SK-N-SH (cell line): ENCODE results near the gene LENG8. TPM values are rescaled to one million over a fixed set of nuclear protein-coding genes. Genes with fewer than 3 reads are reported as not detected.
"Not testable (repeated sequence)": the region's sequence is repeated elsewhere in the genome, so short reads cannot be mapped to it uniquely, and the experiment has no call there.

ENCODE experiments used
- CTCF ChIA-PET: fragments of 300-600, 350-600 bp; formaldehyde crosslinking; extraction: SDS; loops from one replicate; lab custom pipeline; 2021; lab: Yijun Ruan, JAX
- POLR2A ChIA-PET: fragments of 350-600 bp; sonication (Branson Sonifier 250); formaldehyde crosslinking; extraction: SDS; loops from one replicate; lab custom pipeline; 2020; ENCODE audit warnings: antibody characterized with exemption, inconsistent platforms; lab: Yijun Ruan, JAX
- DNase-seq: peaks from one replicate; pipeline ENCODE4 v3.0.0; 2012
- H2AFZ ChIP-seq: fragments of 200-600 bp; sonication (generic); 2 replicates; pipeline ENCODE4 v1.8.1; 2016; ENCODE audit warnings: antibody characterized with exemption, mild to moderate bottlenecking, low read depth
- H3F3A ChIP-seq: fragments of 200-600 bp; sonication (generic); replicated peaks from 2 replicates; pipeline ENCODE3; 2016; ENCODE audit warnings: antibody characterized with exemption, mild to moderate bottlenecking; ENCODE audit not compliant: insufficient read depth
- H3K27ac ChIP-seq, 2 experiments: fragments of 200-500 bp in 1 of 2; fragments of 200-600 bp in 1 of 2; sonication (Bioruptor generic) in 1 of 2; sonication (generic), shearing (Covaris generic) in 1 of 2; 2 replicates each; pipeline versions ENCODE4 v1.5.1 to v1.6.1; 2014 to 2016; ENCODE audit warnings: low read depth in 2 of 2, inconsistent platforms in 1 of 2, low read length in 1 of 2, mild to moderate bottlenecking in 1 of 2, mixed read lengths in 1 of 2
- H3K27me3 ChIP-seq: fragments of 200-600 bp; sonication (generic), shearing (Covaris generic); 2 replicates; pipeline ENCODE4 v1.6.1; 2016; ENCODE audit warnings: mixed run types; ENCODE audit not compliant: insufficient read depth
- H3K36me3 ChIP-seq, 2 experiments: fragments of 200-500 bp in 1 of 2; fragments of 200-600 bp in 1 of 2; sonication (Bioruptor generic) in 1 of 2; sonication (generic) in 1 of 2; replicated peaks in 1 of 2; 2 replicates each; pipeline versions ENCODE3 to v1.5.1; 2014 to 2016; ENCODE audit warnings: low read length in 1 of 2, mild to moderate bottlenecking in 1 of 2; ENCODE audit not compliant: insufficient read depth in 2 of 2, control insufficient read depth in 1 of 2
- H3K4me1 ChIP-seq, 2 experiments: fragments of 200-500 bp in 1 of 2; fragments of 200-600 bp in 1 of 2; sonication (Bioruptor generic) in 1 of 2; sonication (generic), shearing (Covaris generic) in 1 of 2; 2 replicates each; pipeline versions ENCODE4 v1.5.1 to v1.6.1; 2014 to 2016; ENCODE audit warnings: low read depth in 1 of 2, low read length in 1 of 2, mixed run types in 1 of 2; ENCODE audit not compliant: insufficient read depth in 2 of 2, control insufficient read depth in 1 of 2
- H3K4me2 ChIP-seq: fragments of 200-600 bp; sonication (generic), shearing (Covaris generic); 2 replicates; pipeline ENCODE4 v1.6.1; 2017; ENCODE audit warnings: mixed run types
- H3K4me3 ChIP-seq, 2 experiments: fragments of 200-500 bp in 1 of 2; fragments of 200-600 bp in 1 of 2; sonication (Bioruptor generic) in 1 of 2; sonication (generic), shearing (Covaris generic) in 1 of 2; 2 replicates each; pipeline versions ENCODE4 v1.5.1 to v1.8.1; 2014 to 2016; ENCODE audit warnings: low read depth in 2 of 2, inconsistent platforms in 1 of 2, low read length in 1 of 2, mild to moderate bottlenecking in 1 of 2, mixed read lengths in 1 of 2, moderate library complexity in 1 of 2
- H3K79me2 ChIP-seq: fragments of 200-600 bp; sonication (generic); 2 replicates; pipeline ENCODE4 v1.8.1; 2017; ENCODE audit warnings: mild to moderate bottlenecking; ENCODE audit not compliant: insufficient read depth
- H3K9ac ChIP-seq: fragments of 200-600 bp; sonication (generic); 2 replicates; pipeline ENCODE4 v1.6.1; 2017; ENCODE audit warnings: mixed run types
- H3K9me2 ChIP-seq: fragments of 200-600 bp; sonication (generic); 2 replicates; pipeline ENCODE4 v1.6.1; 2017; ENCODE audit warnings: mixed run types
- H3K9me3 ChIP-seq: fragments of 200-600 bp; sonication (generic); 2 replicates; pipeline ENCODE4 v1.6.1; 2017; ENCODE audit warnings: mixed run types, mild to moderate bottlenecking, moderate library complexity
- H4K20me1 ChIP-seq: fragments of 200-600 bp; sonication (generic); 2 replicates; pipeline ENCODE4 v1.6.1; 2017; ENCODE audit warnings: mild to moderate bottlenecking, mixed run types; ENCODE audit not compliant: insufficient read depth
- EP300 ChIP-seq, 2 experiments: IDR thresholded peaks; 2 replicates each; pipeline versions ENCODE4 v1.4.0 to v1.6.1; 2012; ENCODE audit warnings: borderline replicate concordance in 1 of 2, low read depth in 1 of 2, low read length in 1 of 2
- EZH2phosphoT487 ChIP-seq: fragments of 200-600 bp; sonication (generic); IDR thresholded peaks from 2 replicates; pipeline ENCODE4 v1.6.1; 2017; ENCODE audit warnings: low read depth, mixed run types, mild to moderate bottlenecking, antibody characterized with exemption, moderate library complexity, borderline replicate concordance
- FOXJ3 ChIP-seq: sonication (generic); formaldehyde crosslinking; IDR thresholded peaks from 2 replicates; pipeline ENCODE4 v1.5.1; 2020; ENCODE audit warnings: mild to moderate bottlenecking, missing genetic modification reagents
- GATA2 ChIP-seq: sonication (generic); formaldehyde crosslinking; IDR thresholded peaks from 2 replicates; pipeline ENCODE4 v1.5.0; 2020; ENCODE audit warnings: mild to moderate bottlenecking, missing genetic modification reagents
- JUND ChIP-seq: IDR thresholded peaks from 2 replicates; pipeline ENCODE4 v1.4.0; 2012
- MEF2A ChIP-seq: IDR thresholded peaks from 2 replicates; pipeline ENCODE4 v1.4.0; 2012; ENCODE audit warnings: low read depth, borderline replicate concordance
- NFIC ChIP-seq: IDR thresholded peaks from 2 replicates; pipeline ENCODE4 v1.4.0; 2012; ENCODE audit warnings: borderline replicate concordance
- NRF1 ChIP-seq: IDR thresholded peaks from 2 replicates; pipeline ENCODE4 v1.6.1; 2012; ENCODE audit warnings: low read depth, mild to moderate bottlenecking, low read length
- POLR2AphosphoS5 ChIP-seq: IDR thresholded peaks from 2 replicates; pipeline ENCODE4 v1.6.1; 2012; ENCODE audit warnings: low read depth, low read length
- RAD21 ChIP-seq: IDR thresholded peaks from 2 replicates; pipeline ENCODE4 v1.6.1; 2012; ENCODE audit warnings: mild to moderate bottlenecking, low read length
- SIN3A ChIP-seq: IDR thresholded peaks from 2 replicates; pipeline ENCODE4 v1.6.1; 2012; ENCODE audit warnings: low read depth, mild to moderate bottlenecking, low read length, moderate library complexity, borderline replicate concordance
- TAF1 ChIP-seq: IDR thresholded peaks from 2 replicates; pipeline ENCODE4 v1.6.1; 2012; ENCODE audit warnings: low read depth, mild to moderate bottlenecking, low read length, moderate library complexity, borderline replicate concordance
- ZBTB33 ChIP-seq: IDR thresholded peaks from 2 replicates; pipeline ENCODE4 v1.4.0; 2012; ENCODE audit warnings: low read depth, borderline replicate concordance
- WGBS: methylation state at CpG from one replicate; pipeline ENCODE4 v1.1.6; 2017; ENCODE audit warnings: low lambda C conversion rate; 5-methylcytosine and 5-hydroxymethylcytosine counted together
- polyA plus RNA-seq, 3 experiments: library from polyadenylated mRNA; depleted of rRNA; stranded (reverse); fragments of >200 nt; gene quantifications; 2 replicates each; pipeline ENCODE4 v1.2.3, GENCODE V29; 2012
- TF ChIP-seq, protein P1 (sequence below): IDR thresholded peaks from 2 replicates; pipeline ENCODE4 v1.4.0; 2012; ENCODE audit warnings: low read depth
- TF ChIP-seq, protein P2 (sequence below): IDR thresholded peaks from 2 replicates; pipeline ENCODE4 v1.6.1; 2012; ENCODE audit warnings: mild to moderate bottlenecking, low read depth, low read length, moderate library complexity

Gene LENG8
- polyA plus RNA-seq, 1 of the 3 experiments (the other 2 are of a cell fraction) = 84.0 TPM

- H3K36me3 ChIP-seq = no peaks in the 10 kb centered on the region
- POLR2A ChIA-PET = no interaction called here
- no peaks in the 10 kb centered on the region for H3K9me3 ChIP-seq
- H3K4me2 ChIP-seq = no peak within 1 kb of the TSS
- no peaks in the 10 kb centered on the region for H3K9me2 ChIP-seq
- DNase-seq = no peak
- H2AFZ ChIP-seq = no peak within 1 kb of the TSS
- H4K20me1 ChIP-seq = no peaks in the 10 kb centered on the region
- WGBS = 8% methylated on average over 14 of the region's 14 CpGs
- no peak within 1 kb of the TSS for H3K27ac ChIP-seq
- peaks cover 37% of the 10 kb centered on the region; the same call in 1 of the 2 replicates for H3K27me3 ChIP-seq
- no peak within 1 kb of the TSS for H3K4me3 ChIP-seq
- TF ChIP-seq RAD21 (no peak), EZH2phosphoT487 (no peak), JUND (no peak), SIN3A (no peak)
- no peaks in the 10 kb centered on the region for H3K79me2 ChIP-seq
- CTCF ChIA-PET = interaction anchor here (0.7 to 1.1 kb wide), 2 partner anchors 23 to 54 kb away, joined by 3 read pairs; partner anchors contain the start of gene LENG8
- no peaks in the 10 kb centered on the region for H3K4me1 ChIP-seq
- H3F3A ChIP-seq = no peaks in the 10 kb centered on the region
- no peak within 1 kb of the TSS for H3K9ac ChIP-seq
Observed at GRCh38 chr19:54502518-54503048, 53.6 kb downstream of the LENG8 start, which contains the start of gene LAIR2. LAIR2 (plus strand) TSS chr19:54502831; CDS start chr19:54502919, 88 bp downstream.

DNA sequence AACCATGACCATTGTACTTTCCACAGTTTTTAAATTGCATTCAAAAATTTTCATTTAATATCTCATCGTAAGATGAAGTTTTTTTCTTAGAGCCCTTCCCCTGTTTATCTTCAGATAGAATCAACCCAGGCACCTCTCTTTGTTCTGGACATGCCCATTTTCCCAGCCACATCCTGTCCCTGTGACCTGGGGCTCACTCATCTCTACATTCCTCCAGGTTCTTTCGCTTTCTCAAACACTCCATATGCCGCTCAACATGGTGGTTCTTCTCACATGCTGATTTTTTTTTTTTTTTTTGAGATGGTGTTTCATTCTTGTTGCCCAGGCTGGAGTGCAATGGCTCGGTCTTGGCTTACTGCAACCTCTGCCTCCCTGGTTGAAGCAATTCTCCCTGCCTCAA is 56.5 kb downstream of the LENG8 start:
- H3F3A ChIP-seq, H3K4me3 ChIP-seq, H3K27ac ChIP-seq, DNase-seq, CTCF ChIA-PET, H3K4me2 ChIP-seq, H3K4me1 ChIP-seq, H3K9me2 ChIP-seq, POLR2A ChIA-PET, H3K36me3 ChIP-seq, H2AFZ ChIP-seq, H4K20me1 ChIP-seq, H3K9ac ChIP-seq, H3K79me2 ChIP-seq, H3K9me3 ChIP-seq: not testable (repeated sequence)
- peaks cover 31% of the 10 kb centered on the region; the same call in 1 of the 2 replicates for H3K27me3 ChIP-seq
- 16% methylated on average over 4 of the region's 4 CpGs for whole genome bisulfite sequencing

DNA sequence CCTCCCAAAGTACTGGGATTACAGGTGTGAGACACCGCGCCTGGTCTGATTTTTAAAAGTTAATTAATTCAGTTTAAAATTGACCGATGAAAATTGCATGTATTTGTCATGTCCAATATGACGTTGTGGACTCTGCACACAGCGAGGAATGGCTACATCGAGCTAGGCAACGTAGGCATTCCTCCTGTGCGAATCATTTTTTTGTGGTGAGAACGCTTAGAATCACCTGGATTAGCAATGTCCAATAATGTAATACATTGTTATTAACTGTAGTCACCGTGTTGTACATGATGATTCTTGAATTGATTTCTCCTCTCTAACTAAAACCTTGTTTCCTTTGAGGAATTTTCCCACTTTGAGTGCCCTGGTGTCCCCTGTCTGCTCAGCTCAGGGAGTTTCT is 57.1 kb downstream of the LENG8 start:
- no peak overlapping the region for H3K4me3 ChIP-seq
- H3K79me2 ChIP-seq = no peaks in the 10 kb centered on the region
- no peaks in the 10 kb centered on the region for H3F3A ChIP-seq
- no peaks in the 10 kb centered on the region for H3K4me1 ChIP-seq
- H3K27ac ChIP-seq = no peak overlapping the region
- POLR2A ChIA-PET = no interaction called here
- no peak for DNase-seq
- H3K9me2 ChIP-seq = no peaks in the 10 kb centered on the region
- H3K36me3 ChIP-seq = no peaks in the 10 kb centered on the region
- peaks cover 25% of the 10 kb centered on the region; the same call in 1 of the 2 replicates for H3K27me3 ChIP-seq
- whole genome bisulfite sequencing = 9% methylated on average over 10 of the region's 10 CpGs
- no peak overlapping the region for H3K9ac ChIP-seq
- H2AFZ ChIP-seq = no peak overlapping the region
- no peaks in the 10 kb centered on the region for H3K9me3 ChIP-seq
- no peak overlapping the region for H3K4me2 ChIP-seq
- CTCF ChIA-PET = interaction anchor here (0.6 kb wide), 1 partner anchor 93 kb away, joined by 3 read pairs; no protein-coding TSS in a partner anchor
- H4K20me1 ChIP-seq = no peaks in the 10 kb centered on the region
- TF ChIP-seq POLR2AphosphoS5 = no peak
- no peak for TF ChIP-seq NRF1
- no peak for TF ChIP-seq TAF1
- no peak for TF ChIP-seq MEF2A
- TF ChIP-seq, protein P1, sequence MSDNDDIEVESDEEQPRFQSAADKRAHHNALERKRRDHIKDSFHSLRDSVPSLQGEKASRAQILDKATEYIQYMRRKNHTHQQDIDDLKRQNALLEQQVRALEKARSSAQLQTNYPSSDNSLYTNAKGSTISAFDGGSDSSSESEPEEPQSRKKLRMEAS = no peak
- TF ChIP-seq, protein P2, sequence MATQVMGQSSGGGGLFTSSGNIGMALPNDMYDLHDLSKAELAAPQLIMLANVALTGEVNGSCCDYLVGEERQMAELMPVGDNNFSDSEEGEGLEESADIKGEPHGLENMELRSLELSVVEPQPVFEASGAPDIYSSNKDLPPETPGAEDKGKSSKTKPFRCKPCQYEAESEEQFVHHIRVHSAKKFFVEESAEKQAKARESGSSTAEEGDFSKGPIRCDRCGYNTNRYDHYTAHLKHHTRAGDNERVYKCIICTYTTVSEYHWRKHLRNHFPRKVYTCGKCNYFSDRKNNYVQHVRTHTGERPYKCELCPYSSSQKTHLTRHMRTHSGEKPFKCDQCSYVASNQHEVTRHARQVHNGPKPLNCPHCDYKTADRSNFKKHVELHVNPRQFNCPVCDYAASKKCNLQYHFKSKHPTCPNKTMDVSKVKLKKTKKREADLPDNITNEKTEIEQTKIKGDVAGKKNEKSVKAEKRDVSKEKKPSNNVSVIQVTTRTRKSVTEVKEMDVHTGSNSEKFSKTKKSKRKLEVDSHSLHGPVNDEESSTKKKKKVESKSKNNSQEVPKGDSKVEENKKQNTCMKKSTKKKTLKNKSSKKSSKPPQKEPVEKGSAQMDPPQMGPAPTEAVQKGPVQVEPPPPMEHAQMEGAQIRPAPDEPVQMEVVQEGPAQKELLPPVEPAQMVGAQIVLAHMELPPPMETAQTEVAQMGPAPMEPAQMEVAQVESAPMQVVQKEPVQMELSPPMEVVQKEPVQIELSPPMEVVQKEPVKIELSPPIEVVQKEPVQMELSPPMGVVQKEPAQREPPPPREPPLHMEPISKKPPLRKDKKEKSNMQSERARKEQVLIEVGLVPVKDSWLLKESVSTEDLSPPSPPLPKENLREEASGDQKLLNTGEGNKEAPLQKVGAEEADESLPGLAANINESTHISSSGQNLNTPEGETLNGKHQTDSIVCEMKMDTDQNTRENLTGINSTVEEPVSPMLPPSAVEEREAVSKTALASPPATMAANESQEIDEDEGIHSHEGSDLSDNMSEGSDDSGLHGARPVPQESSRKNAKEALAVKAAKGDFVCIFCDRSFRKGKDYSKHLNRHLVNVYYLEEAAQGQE = no peak
- TF ChIP-seq NFIC = no peak
- no peak for TF ChIP-seq SIN3A
- no peak for TF ChIP-seq ZBTB33
- TF ChIP-seq GATA2 = no peak
- no peak for TF ChIP-seq FOXJ3 (CRISPR knock-in tag)
- TF ChIP-seq EP300 (IDR thresholded peaks at IDR 0.05; ENCODE audit: borderline replicate concordance in 1 of 2, low read depth in 1 of 2, low read length in 1 of 2) = no peak
